Cardiac muscle cell (in vitro differentiated cells and primary cell): ENCODE results near the gene ANKUB1. TPM values are rescaled to one million over a fixed set of nuclear protein-coding genes. Genes with fewer than 3 reads are reported as not detected.

Experiments
- DNase-seq, 2 donors: peaks; one replicate each; pipeline versions ENCODE4 v3.0.0 to v3.0.0-alpha.2; 2010 to 2017; ENCODE audit warnings: low read depth in 1 of 2, low spot score in 1 of 2
- H3K27ac ChIP-seq: fragments of 200-600 bp; sonication (generic); 2 replicates; pipeline ENCODE4 v1.5.1; 2016
- H3K27me3 ChIP-seq: fragments of 200-600 bp; sonication (generic); 2 replicates; pipeline ENCODE4 v1.6.0; 2016; ENCODE audit warnings: control low read depth
- H3K36me3 ChIP-seq: fragments of 200-600 bp; sonication (generic); 2 replicates; pipeline ENCODE4 v1.5.1; 2016; ENCODE audit warnings: control low read depth
- H3K4me1 ChIP-seq: fragments of 200-600 bp; sonication (generic); 2 replicates; pipeline ENCODE4 v1.8.1; 2017; ENCODE audit warnings: low read depth, mild to moderate bottlenecking, mixed run types
- H3K4me3 ChIP-seq: fragments of 200-600 bp; sonication (generic); 2 replicates; pipeline ENCODE4 v1.5.1; 2016; ENCODE audit warnings: mild to moderate bottlenecking
- H3K9me3 ChIP-seq: fragments of 200-600 bp; sonication (generic); 2 replicates; pipeline ENCODE4 v1.5.1; 2017; ENCODE audit warnings: low read depth, mild to moderate bottlenecking, control low read depth
- polyA plus RNA-seq: library from polyadenylated mRNA; unstranded; fragments of >200 nt; fragmentation: Nextera tagmentation; extraction: Ambion mirVana; gene quantifications from 2 replicates; pipeline ENCODE4 v1.2.1, GENCODE V29; 2016
- total RNA-seq: library from RNA; depleted of rRNA; stranded (reverse); fragments of >200 nt; gene quantifications from 2 replicates; pipeline ENCODE4 v1.2.3, GENCODE V29; 2016
- TF ChIP-seq, protein P1 (sequence below): IDR thresholded peaks from 2 replicates; pipeline ENCODE4 v1.5.1; 2012; ENCODE audit warnings: low read depth, mild to moderate bottlenecking, low read length

ANKUB1 gene
- total and polyA plus RNA-seq, 2 experiments from 2014 or later = not detected

GRCh38 chr3:149796026-149796425, 3.7 kb upstream of the ANKUB1 start:
- no peaks in the 10 kb centered on the region for H3K4me1 ChIP-seq
- H3K9me3 ChIP-seq = no peaks in the 10 kb centered on the region
- no peaks in the 10 kb centered on the region for H3K27me3 ChIP-seq
- no peak overlapping the region for H3K27ac ChIP-seq
- no peaks in the 10 kb centered on the region for H3K36me3 ChIP-seq
- H3K4me3 ChIP-seq = no peak overlapping the region
- DNase-seq = no peak
- TF ChIP-seq, protein P1, sequence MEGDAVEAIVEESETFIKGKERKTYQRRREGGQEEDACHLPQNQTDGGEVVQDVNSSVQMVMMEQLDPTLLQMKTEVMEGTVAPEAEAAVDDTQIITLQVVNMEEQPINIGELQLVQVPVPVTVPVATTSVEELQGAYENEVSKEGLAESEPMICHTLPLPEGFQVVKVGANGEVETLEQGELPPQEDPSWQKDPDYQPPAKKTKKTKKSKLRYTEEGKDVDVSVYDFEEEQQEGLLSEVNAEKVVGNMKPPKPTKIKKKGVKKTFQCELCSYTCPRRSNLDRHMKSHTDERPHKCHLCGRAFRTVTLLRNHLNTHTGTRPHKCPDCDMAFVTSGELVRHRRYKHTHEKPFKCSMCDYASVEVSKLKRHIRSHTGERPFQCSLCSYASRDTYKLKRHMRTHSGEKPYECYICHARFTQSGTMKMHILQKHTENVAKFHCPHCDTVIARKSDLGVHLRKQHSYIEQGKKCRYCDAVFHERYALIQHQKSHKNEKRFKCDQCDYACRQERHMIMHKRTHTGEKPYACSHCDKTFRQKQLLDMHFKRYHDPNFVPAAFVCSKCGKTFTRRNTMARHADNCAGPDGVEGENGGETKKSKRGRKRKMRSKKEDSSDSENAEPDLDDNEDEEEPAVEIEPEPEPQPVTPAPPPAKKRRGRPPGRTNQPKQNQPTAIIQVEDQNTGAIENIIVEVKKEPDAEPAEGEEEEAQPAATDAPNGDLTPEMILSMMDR = no peak

- Histone ChIP-seq H3K4me3 (no peak overlapping the region), H3K27ac (no peak overlapping the region), H3K9me3 (no peaks in the 10 kb centered on the region), H3K27me3 (peaks cover 7% of the 10 kb centered on the region), H3K36me3 (no peaks in the 10 kb centered on the region), H3K4me1 (no peaks in the 10 kb centered on the region)
- DNase-seq = no peak
- TF ChIP-seq, protein P1 = no peak
Measured at GRCh38 chr3:149790698-149791097, 1.7 kb downstream of the ANKUB1 start.

DNA sequence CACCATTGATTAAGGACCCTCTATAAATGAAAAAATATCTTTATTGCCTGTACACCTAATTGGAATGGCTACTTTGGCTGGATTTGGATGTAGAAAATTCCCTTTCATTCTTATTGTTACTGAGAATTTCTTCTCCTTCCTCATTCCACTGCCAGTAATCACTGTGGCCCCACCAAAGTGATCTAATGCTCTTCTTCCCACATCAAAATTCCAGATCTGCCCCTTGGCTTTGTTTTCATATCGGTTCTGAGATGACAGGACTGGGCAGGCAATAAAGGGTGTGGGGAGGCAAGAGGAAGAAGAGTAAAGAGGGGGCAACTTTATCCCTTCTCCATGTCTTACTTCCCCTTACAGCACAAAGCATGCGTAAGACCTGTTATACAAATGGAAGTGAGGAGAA, 2.1 kb downstream of the ANKUB1 start:
- H3K4me1 ChIP-seq = no peaks in the 10 kb centered on the region
- TF ChIP-seq, protein P1 = no peak
- no peak overlapping the region for H3K4me3 ChIP-seq
- H3K9me3 ChIP-seq = no peaks in the 10 kb centered on the region
- no peak overlapping the region for H3K27ac ChIP-seq
- no peaks in the 10 kb centered on the region for H3K36me3 ChIP-seq
- H3K27me3 ChIP-seq = peaks cover 7% of the 10 kb centered on the region
- no peak for DNase-seq

DNA sequence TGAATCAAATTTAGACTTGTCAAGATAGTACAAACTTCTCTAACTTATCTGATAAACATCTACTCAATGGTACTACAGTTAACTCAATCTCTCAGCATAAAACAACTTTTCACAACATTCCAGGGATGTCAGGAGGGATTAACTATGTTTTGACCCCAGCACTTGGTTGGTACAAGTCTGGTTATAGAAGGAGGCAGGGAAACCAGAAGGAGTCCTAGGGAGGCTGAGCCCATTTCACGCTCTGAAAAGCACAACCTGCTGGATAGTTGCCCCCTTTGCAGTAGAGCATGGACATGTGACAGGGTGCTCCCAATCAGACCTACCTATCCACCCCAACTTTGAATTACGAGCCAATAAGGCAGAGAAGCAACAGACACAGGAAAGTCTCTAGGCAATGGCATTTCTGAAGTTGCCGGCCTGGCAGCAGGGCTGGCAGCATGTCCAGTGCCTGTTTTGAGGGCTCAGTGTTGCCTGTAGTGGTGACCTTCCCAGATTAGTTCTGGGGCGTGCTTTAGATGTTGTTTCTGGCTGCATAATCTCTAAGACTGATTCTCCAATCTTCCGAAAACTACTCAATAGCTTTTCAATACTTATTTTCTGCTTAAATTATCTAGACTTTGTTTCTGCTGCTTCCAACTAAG, 8.2 kb downstream of the ANKUB1 start:
- TF ChIP-seq, protein P1 = no peak
- no peak overlapping the region for H3K27ac ChIP-seq

DNA sequence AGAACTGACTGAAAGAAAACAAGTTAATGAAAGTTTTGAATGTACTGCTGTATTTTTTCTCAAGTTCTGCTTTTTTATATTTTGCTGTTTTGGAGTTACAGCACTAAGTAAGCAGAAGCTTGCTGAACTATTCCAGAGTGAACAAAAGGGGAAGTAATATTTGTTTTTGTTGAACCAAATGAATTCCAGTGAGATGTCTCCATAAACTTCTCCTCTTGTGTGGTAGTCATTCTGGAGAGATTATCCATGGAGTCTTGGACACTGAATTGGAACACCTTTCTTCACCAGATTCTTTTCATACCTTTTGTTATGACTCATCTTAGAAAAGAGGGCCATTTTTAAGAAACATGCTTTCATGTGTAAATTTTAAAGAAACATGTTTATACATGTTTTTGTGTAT, 8.8 kb downstream of the ANKUB1 start:
- DNase-seq = peak in 1 of 2 donors; percentile 53
- Histone ChIP-seq H3K4me3 (no peak overlapping the region), H3K27me3 (no peaks in the 10 kb centered on the region), H3K9me3 (no peaks in the 10 kb centered on the region), H3K27ac (no peak overlapping the region), H3K4me1 (no peaks in the 10 kb centered on the region), H3K36me3 (no peaks in the 10 kb centered on the region)
- TF ChIP-seq, protein P1 = no peak

More for the DNA sequence above, 8.2 kb downstream of the ANKUB1 start:
- Histone ChIP-seq H3K4me3 (no peak overlapping the region), H3K9me3 (no peaks in the 10 kb centered on the region), H3K4me1 (no peaks in the 10 kb centered on the region), H3K36me3 (no peaks in the 10 kb centered on the region), H3K27me3 (no peaks in the 10 kb centered on the region)
- peak in 1 of 2 donors; percentile 2 for DNase-seq
